ENCODE results near the gene MLNR. TPM values are rescaled to one million over a fixed set of nuclear protein-coding genes. Genes with fewer than 3 reads are reported as not detected.

MLNR gene
- total RNA-seq, 6 experiments from 2014 or later: not detected

GRCh38 chr13:49271264-49271663 is 51.1 kb downstream of the MLNR start:
- peaks cover 0 to 7% (median 0%) of the 10 kb centered on the region in 4 donors for H3K4me1 ChIP-seq
- H3K27me3 ChIP-seq: no peaks in the 10 kb centered on the region
- no peak overlapping the region for H3K4me3 ChIP-seq
- intact Hi-C loops (cut with DNase I): no loop called here
- DNase-seq (no peak), ATAC-seq (no peak)
- no peak overlapping the region for H3K27ac ChIP-seq
- peaks cover 0 to 12% (median 0%) of the 10 kb centered on the region in 4 donors for H3K36me3 ChIP-seq
- WGBS (ENCODE audit: insufficient coverage, low coverage, low lambda C conversion rate, missing lambda C conversion rate): 90% methylated on average over 1 of the region's 1 CpG
- no peak for TF ChIP-seq POLR2A (IDR thresholded peaks at IDR 0.05)
- TF ChIP-seq, protein P1, sequence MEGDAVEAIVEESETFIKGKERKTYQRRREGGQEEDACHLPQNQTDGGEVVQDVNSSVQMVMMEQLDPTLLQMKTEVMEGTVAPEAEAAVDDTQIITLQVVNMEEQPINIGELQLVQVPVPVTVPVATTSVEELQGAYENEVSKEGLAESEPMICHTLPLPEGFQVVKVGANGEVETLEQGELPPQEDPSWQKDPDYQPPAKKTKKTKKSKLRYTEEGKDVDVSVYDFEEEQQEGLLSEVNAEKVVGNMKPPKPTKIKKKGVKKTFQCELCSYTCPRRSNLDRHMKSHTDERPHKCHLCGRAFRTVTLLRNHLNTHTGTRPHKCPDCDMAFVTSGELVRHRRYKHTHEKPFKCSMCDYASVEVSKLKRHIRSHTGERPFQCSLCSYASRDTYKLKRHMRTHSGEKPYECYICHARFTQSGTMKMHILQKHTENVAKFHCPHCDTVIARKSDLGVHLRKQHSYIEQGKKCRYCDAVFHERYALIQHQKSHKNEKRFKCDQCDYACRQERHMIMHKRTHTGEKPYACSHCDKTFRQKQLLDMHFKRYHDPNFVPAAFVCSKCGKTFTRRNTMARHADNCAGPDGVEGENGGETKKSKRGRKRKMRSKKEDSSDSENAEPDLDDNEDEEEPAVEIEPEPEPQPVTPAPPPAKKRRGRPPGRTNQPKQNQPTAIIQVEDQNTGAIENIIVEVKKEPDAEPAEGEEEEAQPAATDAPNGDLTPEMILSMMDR (IDR thresholded peaks at IDR 0.05): no peak
- no peaks in the 10 kb centered on the region for H3K9me3 ChIP-seq

Small RNA genes lying within 50 kb of the gene (small RNA-seq; reads per million reads assigned to genes)
- gene COX7CP1: 0 reads per million in 2 experiments

Other genes with a start within 250 kb of the MLNR start
- 10 to 100 TPM; 43.4 to 53.2 (median 47.9) TPM for gene FNDC3A, start 244.4 kb upstream of the MLNR start, total RNA-seq
- gene CDADC1, start 27.6 kb downstream of the MLNR start, total RNA-seq: 10 to 100 TPM in 1 of 6 experiments, 1 to 10 TPM in 5; 2.2 to 10.1 (median 5.4) TPM
- gene CAB39L, start 223.7 kb downstream of the MLNR start, total RNA-seq: 1 to 10 TPM; 1.9 to 4.1 (median 2.8) TPM
- gene SETDB2, start 223.9 kb downstream of the MLNR start, total RNA-seq: 1 to 10 TPM; 3.7 to 6.7 (median 4.6) TPM

All from right lobe of liver (tissue), 6 donors.